Hematopoietic multipotent progenitor cell (in vitro differentiated cells): ENCODE measurements around the gene LTB4R. TPM values are rescaled to one million over a fixed set of nuclear protein-coding genes. Genes with fewer than 3 reads are reported as not detected.

Experiments used
- DNase-seq, 3 donors: peaks; one replicate each; pipeline ENCODE4 v3.0.0-alpha.2; 2011 to 2015; ENCODE audit warnings: low read depth in 2 of 3, low spot score in 2 of 3
- total RNA-seq: library from RNA; depleted of rRNA; stranded (reverse); fragments of >200 nt; gene quantifications from one replicate; pipeline ENCODE4 v1.2.3, GENCODE V29; 2012

LTB4R gene
- total RNA-seq, 1 donor, result 13.5 TPM

DNA sequence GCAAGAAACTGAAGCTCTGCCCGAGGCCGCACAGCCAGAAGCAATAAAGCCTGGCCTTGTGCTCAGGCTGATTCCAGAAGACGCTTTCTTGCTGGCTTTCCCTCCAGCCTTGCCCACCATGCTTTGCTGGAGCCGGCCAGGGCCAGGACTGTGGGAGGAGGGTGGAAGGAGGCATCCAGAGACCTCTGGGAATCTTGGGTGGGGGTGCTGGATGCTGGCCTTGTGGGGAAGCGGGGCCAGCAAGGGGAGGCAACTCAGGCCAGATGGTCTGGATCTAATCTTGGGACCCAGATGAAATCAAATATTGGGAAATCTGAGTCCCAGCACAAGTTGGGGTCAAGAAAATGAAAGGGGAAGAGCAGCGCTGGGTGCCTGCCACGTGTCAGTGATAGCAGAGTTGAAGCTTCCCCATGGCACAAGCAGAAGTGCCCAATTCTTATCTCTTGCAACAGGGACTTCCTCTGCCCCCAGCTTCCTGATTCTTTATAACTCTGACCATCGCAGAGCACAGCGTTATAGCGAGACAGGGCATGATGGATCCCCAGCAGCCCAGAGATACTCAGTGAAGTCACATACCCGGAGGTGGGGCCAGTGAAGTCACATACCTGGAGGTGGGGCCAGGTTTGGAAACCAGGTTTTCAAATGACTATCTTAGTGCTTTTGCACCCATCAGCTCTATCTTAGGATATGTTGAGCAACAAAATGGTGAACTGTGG is 33.5 kb upstream of the LTB4R start:
- peak in 2 of 3 donors; percentile 89 to 95 for DNase-seq

DNA sequence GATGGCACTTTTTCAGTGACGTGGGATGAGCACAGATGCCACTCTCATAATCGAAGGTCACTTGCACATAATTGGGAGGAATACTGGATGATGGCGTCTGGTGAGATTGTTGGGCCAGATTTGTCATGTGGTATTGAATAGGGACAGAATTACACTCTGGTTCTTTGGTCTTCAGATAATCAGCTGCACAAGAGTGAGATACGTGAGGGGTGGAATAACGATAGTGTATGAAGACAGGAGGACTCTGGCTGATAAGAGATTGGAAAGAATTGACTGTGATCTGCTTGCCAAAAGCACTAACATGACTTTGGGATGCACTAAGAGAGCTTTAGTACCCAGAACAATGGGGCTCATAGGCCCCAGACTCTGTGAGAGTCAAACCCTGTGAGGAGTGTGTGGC is 32.9 kb upstream of the LTB4R start:
- no peak for DNase-seq

DNA sequence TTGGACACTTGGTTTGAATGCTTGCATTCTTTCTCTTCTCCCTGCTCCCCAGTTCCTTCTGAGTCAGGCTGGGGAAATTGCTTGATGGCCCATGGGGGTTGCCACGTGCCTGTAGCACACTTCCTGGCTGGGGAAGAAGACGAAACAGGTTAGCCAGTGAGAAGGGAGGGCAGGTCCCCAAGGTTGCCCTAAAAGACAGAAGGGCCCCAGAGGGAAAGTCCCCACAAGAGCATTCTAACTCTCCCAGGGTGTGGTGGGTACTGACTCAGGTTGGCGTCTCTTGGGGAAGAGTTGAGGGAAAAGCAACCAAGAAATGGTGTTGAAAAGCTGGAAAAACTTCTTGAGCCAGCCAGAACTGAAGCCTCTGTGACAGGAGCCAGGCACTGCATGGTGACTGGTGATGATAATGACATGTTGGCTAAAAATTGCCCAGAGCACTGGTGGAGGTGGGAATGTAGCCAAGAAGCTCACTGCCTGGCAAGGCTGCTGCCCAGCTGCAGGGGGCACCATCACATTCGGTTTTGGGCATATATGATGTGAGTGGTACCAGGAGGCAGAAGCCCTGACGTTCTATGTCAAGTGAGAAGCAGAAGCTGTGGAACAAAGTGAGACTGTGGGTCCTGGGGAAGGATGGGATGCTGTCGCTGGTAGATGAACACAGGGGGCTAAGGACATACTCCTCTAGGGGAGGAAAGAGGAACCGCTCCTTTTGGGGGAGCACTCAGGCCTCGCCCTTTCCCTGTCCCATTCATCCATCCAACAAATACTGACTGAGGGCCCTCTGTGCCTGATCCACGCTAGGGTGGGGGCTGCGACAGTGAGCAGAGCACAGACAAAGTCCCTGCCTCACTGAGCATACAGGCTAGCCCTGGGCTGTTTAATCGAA is 31.8 kb upstream of the LTB4R start:
- peak in 2 of 3 donors; percentile 75 to 81 for DNase-seq

- DNase-seq, result no peak
Observed at GRCh38 chr14:24280797-24281460, 30.4 kb upstream of the LTB4R start.

GRCh38 chr14:24281636-24282035 is 29.7 kb upstream of the LTB4R start:
- no peak for DNase-seq

DNA sequence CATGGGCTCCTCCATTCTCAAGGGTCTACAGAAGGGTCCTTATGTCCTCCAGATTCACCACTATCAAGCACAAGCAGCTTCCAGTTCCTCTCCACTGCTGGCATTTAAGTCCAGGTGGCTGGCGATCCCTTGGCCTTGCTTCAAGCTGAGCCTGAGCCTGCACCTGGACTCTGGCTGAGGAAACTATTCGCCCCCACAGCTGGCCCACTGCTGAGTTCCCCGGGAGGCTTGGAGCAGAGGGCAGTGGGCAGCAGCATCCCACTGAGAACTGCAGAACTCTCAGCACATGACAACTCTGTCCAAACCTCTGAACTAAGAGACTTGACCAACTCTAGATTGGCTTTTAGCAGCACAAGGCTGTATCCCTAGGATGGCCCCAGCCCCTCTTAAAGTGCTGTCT is 28.6 kb upstream of the LTB4R start:
- no peak for DNase-seq

DNA sequence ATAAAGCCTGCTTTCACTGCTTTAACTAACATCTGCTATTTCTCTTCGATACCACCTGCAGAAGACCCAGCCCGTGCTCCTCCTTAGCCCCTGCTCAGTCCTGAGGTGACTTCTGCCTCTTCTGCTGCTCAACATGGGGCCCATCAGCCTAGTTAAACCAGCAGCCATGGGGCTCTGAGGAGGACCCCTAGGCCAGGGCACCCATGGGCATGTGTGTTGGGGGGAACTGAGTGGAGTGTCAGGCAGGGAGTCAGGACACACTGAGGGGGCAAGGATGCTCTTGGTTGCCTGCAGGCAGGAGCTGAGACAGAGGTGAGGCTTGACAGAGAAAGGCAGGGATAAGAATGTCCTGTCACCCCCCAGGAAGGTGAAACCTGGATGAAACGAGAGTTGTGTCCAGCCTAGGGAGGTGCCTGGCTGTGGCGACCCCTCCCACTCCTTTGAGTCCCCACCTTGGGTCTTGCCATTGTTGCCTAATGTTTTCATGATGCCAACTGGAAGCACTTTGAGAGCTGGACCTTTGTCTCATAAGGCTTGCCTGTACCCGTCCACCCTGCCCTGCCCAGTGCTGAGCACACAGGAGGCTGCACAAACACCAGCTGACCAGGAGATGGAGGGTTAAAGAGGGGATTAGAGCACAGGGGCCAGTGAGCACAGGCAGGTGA is 27.4 kb upstream of the LTB4R start:
- DNase-seq, result no peak

GRCh38 chr14:24284501-24285035 is 26.7 kb upstream of the LTB4R start:
- no peak for DNase-seq

DNA sequence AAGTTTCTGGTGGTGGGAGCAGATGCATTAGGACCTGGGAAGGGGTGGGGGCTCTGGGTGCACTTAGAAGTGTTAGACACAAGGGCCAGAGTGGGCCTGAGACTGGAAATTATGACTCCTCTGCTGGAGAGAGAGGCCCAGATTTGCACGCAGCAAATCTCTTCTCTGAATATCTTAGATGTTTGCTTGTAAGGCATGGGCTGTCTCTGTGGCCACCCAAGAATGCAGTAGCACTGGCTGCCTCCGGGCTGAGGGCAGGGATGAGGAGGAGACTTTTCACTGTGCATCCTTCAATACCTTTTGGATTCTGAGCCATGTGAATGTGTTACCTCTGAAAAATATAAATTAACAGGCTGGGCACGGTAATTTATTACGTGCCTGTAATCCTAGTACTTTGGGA is 26.0 kb upstream of the LTB4R start:
- no peak for DNase-seq

GRCh38 chr14:24286996-24287395 is 24.3 kb upstream of the LTB4R start:
- DNase-seq, result no peak

DNA sequence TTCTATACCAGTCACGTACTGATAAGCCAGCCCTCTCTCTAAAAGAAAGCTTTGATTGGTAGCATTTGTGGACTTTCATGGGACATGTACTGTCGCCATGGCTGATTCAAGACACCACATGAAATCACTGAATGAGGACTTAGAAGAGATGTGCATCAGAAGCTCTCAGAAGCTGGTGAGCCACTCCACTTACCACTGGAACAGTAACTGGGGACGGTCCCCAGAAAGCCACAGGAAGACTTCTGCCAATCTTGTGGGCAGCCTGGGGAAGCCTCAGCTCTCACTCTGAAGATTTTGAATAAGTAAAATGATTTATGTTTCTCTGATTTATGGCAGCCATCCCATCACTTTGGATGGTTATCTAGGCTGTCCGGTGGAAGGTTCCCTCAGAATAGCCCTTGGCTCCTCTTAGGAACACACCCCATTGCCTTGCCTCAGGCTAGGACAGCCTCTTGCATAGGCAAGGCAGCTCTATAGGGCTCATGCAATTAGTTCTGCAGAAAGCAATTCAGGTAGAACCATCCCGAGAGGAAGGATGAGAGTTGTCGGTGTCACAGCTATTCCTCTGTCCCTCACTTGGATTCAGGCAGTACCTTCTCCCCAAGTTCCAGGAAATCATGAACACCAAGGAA is 21.5 kb upstream of the LTB4R start:
- no peak for DNase-seq

GRCh38 chr14:24290746-24291145 is 20.6 kb upstream of the LTB4R start:
- no peak for DNase-seq

- no peak for DNase-seq
Observed at GRCh38 chr14:24291446-24292117, 19.7 kb upstream of the LTB4R start.

- DNase-seq, result no peak
Observed at GRCh38 chr14:24292118-24292807, 19.0 kb upstream of the LTB4R start.

DNA sequence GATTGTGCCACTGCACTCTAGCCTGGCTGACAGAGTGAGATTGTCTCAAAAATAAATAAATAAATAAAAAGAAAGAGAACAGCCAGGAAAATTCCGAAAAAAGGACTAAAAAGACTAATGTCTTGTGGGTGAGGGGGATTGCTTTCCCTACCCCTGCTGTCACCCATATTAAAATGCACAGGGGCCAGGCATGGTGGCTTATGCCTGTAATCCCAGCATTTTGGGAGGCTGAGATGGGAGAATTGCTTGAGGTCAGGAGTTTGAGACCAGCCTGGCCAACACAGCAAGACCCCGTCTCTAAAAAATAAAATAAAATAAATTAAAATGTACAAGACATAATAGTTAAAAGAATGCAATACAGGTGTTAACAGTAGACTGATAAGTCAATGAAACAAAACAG is 17.8 kb upstream of the LTB4R start:
- DNase-seq, result no peak

DNA sequence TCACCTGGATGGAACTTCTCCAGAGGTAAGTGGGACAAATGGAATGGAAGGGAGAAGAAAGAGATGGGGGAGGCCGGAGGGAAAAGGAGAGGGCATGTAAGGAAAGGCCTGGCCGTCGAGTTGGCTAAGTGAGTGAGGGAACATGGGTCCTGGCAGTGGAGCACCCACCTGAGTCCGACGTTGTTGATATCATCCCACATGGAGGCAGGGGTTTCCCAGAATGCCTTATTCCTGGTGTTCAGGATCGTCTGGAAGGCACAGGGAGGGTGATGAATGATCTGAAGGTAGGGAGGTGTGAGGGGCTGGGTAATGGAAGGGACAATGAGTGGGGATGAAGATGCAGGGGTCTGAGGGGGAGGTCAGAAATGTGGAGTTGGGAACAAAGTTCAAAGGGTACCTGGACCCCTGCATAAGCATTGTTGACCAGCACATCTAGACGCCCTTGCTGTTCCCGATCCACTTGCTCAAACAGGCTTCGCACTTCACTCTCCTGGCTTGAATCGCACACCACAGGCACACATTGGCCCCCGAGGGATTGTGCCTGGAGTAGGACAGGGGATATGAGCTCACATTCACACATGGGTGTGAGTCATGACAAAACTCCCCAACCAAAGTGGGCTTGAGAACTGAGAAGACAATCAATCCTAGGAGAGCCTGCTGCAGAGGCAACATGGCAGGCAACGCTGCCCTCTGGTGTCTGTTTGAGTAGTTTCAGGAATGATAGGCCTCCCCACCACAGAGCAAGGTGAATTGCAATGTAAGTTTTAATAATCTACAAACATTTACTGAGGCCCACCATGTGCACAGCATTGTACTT is 14.8 kb upstream of the LTB4R start:
- peak in 2 of 3 donors; percentile 86 to 91 for DNase-seq

DNA sequence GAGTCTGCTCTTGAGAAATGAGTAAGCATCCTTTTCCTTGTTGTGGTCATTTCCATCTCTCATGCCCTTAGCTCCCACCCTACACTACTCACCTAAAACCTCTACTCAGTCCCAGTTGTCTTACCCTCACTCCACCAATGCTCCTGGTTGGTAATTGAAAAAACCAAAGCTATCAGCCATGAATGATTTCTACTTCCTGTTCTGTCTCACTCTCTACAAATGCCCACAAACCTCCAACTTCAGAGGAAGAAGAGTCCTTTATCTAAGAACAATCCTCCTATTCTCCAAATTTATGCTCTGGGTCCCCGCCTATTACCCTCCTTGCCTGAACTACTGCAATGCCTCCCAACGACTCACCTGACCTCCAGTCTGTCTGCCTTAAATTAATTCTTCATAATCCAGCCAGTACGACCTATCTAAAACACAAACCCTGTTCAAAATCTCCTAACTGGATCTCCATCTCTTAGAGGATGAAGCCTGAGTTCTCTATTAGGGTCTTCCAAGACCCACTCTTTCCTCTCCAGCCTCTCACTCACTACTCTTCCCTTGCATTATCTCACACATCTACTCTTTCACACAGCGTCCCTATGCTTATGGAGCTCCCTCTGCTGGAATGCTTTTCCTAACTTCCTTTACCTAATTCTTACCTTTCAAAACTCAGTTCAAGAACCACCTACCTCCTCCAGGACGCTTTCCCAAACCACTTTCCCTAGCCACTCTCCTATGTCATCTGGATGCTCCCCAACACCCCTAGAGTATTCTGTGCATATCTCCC is 13.9 kb upstream of the LTB4R start:
- DNase-seq, result no peak

- DNase-seq, result peak in 1 of 3 donors; percentile 28
Observed at GRCh38 chr14:24298892-24299254, 12.4 kb upstream of the LTB4R start.
